Endothelial cell of umbilical vein (primary cell): ENCODE results near the gene CPEB1. TPM values are rescaled to one million over a fixed set of nuclear protein-coding genes. Genes with fewer than 3 reads are reported as not detected.

Experiments used
- BruUV-seq: library from RNA; stranded (reverse); fragments of 400-500 nt; replicated peaks from 2 replicates; lab custom pipeline; 2021; lab: Mats Ljungman, UMichigan
- CTCF ChIA-PET: fragments of 300-600, 350-600 bp; sonication (Branson Sonifier 250); formaldehyde crosslinking; loops from one replicate; lab custom pipeline; 2021; ENCODE audit warnings: antibody characterized with exemption, inconsistent platforms; lab: Charles Lee
- POLR2A ChIA-PET: fragments of 300-600, 350-600 bp; sonication (Branson Sonifier 250); formaldehyde crosslinking; loops from one replicate; lab custom pipeline; 2021; ENCODE audit warnings: antibody characterized with exemption, inconsistent platforms; lab: Charles Lee
- DNase-seq: peaks from one replicate; pipeline ENCODE4 v3.0.0-alpha.2; 2011; ENCODE audit warnings: low read depth, low spot score
- FAIRE-seq: peaks from 2 replicates; lab custom pipeline; 2011; peaks lifted over from hg19 to GRCh38; lab: Jason Lieb, UNC
- H2AFZ ChIP-seq: 2 replicates; pipeline ENCODE4 v1.6.0; 2012; ENCODE audit warnings: low read depth, low read length, control low read depth, inconsistent platforms
- H3K27ac ChIP-seq: 2 replicates; pipeline ENCODE4 v1.5.1; 2011; ENCODE audit warnings: low read depth, mild to moderate bottlenecking, control low read depth, low read length, moderate library complexity; ENCODE audit not compliant: insufficient read depth
- H3K27me3 ChIP-seq, 2 experiments: 2 replicates each; pipeline versions ENCODE4 v1.6.0 to v1.6.1; 2011; ENCODE audit warnings: low read length in 2 of 2, mixed read lengths in 1 of 2; ENCODE audit not compliant: control insufficient read depth in 2 of 2, insufficient read depth in 2 of 2
- H3K36me3 ChIP-seq, 2 experiments: 2 replicates in 1 of 2; 3 replicates in 1 of 2; pipeline ENCODE4 v1.5.1; 2011; ENCODE audit warnings: low read length in 2 of 2, mild to moderate bottlenecking in 1 of 2, moderate library complexity in 1 of 2; ENCODE audit not compliant: control insufficient read depth in 2 of 2, insufficient read depth in 2 of 2; ENCODE audit errors: extremely low read depth in 1 of 2
- H3K4me1 ChIP-seq: 3 replicates; pipeline ENCODE4 v1.5.1; 2011; ENCODE audit warnings: mild to moderate bottlenecking, low read length; ENCODE audit not compliant: control insufficient read depth, insufficient read depth; ENCODE audit errors: extremely low read depth
- H3K4me2 ChIP-seq: 2 replicates; pipeline ENCODE4 v1.6.1; 2011; ENCODE audit warnings: low read length, control low read depth, mixed read lengths; ENCODE audit not compliant: insufficient read depth
- H3K4me3 ChIP-seq, 3 experiments: fragments of 200-600 bp in 1 of 3; sonication (generic), shearing (Covaris generic) in 1 of 3; replicated peaks in 1 of 3; 2 replicates each; pipeline ENCODE4 v1.5.1; 2011 to 2016; ENCODE audit warnings: control low read depth in 3 of 3, low read length in 3 of 3, mild to moderate bottlenecking in 2 of 3, inconsistent platforms in 1 of 3, low read depth in 1 of 3, moderate library complexity in 1 of 3; ENCODE audit not compliant: insufficient read depth in 1 of 3
- H3K79me2 ChIP-seq: 2 replicates; pipeline ENCODE4 v1.6.0; 2012; ENCODE audit warnings: low read length, inconsistent platforms; ENCODE audit not compliant: control insufficient read depth, insufficient read depth
- H3K9ac ChIP-seq: replicated peaks from 2 replicates; pipeline ENCODE3; 2011; ENCODE audit warnings: low read length, control low read depth; ENCODE audit not compliant: insufficient read depth; ENCODE audit errors: extremely low read depth
- H3K9me1 ChIP-seq: replicated peaks from 3 replicates; pipeline ENCODE4 v1.6.0; 2011; ENCODE audit warnings: mild to moderate bottlenecking, low read length; ENCODE audit not compliant: control insufficient read depth, insufficient read depth; ENCODE audit errors: extremely low read depth
- H3K9me3 ChIP-seq: replicated peaks from 2 replicates; pipeline ENCODE4 v1.5.1; 2012; ENCODE audit warnings: low read length, inconsistent platforms; ENCODE audit not compliant: control insufficient read depth, insufficient read depth
- H4K20me1 ChIP-seq: replicated peaks from 2 replicates; pipeline ENCODE3; 2011; ENCODE audit warnings: mild to moderate bottlenecking, low read length; ENCODE audit not compliant: control insufficient read depth, insufficient read depth; ENCODE audit errors: extremely low read depth
- CTCF ChIP-seq, 2 donors: IDR thresholded peaks; 1 replicate in 1 of 2; 2 replicates in 1 of 2; pipeline ENCODE4 v1.5.1; 2011; ENCODE audit warnings: low read length in 2 of 2, mild to moderate bottlenecking in 2 of 2, moderate library complexity in 2 of 2, control low read depth in 1 of 2, inconsistent platforms in 1 of 2, low read depth in 1 of 2; ENCODE audit not compliant: insufficient read depth in 1 of 2; ENCODE audit errors: extremely low read depth in 1 of 2
- EZH2 ChIP-seq: IDR thresholded peaks from 2 replicates; pipeline ENCODE4 v1.6.1; 2012; ENCODE audit warnings: borderline replicate concordance, low read depth, mild to moderate bottlenecking, moderate library complexity, low read length, inconsistent platforms; ENCODE audit not compliant: severe bottlenecking
- FOS ChIP-seq: IDR thresholded peaks from 2 replicates; pipeline ENCODE4 v1.6.1; 2011; ENCODE audit warnings: mild to moderate bottlenecking, low read length, moderate library complexity, borderline replicate concordance; ENCODE audit not compliant: insufficient read depth
- GATA2 ChIP-seq: IDR thresholded peaks from 2 replicates; pipeline ENCODE4 v1.7.0; 2011; ENCODE audit warnings: low read depth, mild to moderate bottlenecking, moderate library complexity, mixed read lengths, low read length; ENCODE audit not compliant: insufficient read length, insufficient read depth
- JUN ChIP-seq: IDR thresholded peaks from 2 replicates; pipeline ENCODE4 v1.6.1; 2011; ENCODE audit warnings: borderline replicate concordance, low read depth; ENCODE audit not compliant: insufficient read length, insufficient read depth
- MAX ChIP-seq: IDR thresholded peaks from 2 replicates; pipeline ENCODE4 v1.6.1; 2011; ENCODE audit not compliant: insufficient read depth, insufficient read length
- MYC ChIP-seq: IDR thresholded peaks from one replicate; pipeline ENCODE4 v1.6.1; 2011; ENCODE audit warnings: mild to moderate bottlenecking, low read depth, low read length
- POLR2A ChIP-seq: IDR thresholded peaks from 2 replicates; pipeline ENCODE4 v1.6.1; 2012; ENCODE audit warnings: low read depth, mild to moderate bottlenecking, control low read depth, low read length
- POLR2AphosphoS5 ChIP-seq: IDR thresholded peaks from 2 replicates; pipeline ENCODE4 v1.6.1; 2012; ENCODE audit warnings: low read depth, mild to moderate bottlenecking, control low read depth, low read length, moderate library complexity; ENCODE audit not compliant: insufficient read depth
- dilution Hi-C: fragments of 300-500 bp; cut with MboI; formaldehyde crosslinking; loops from one replicate; pipeline ENCODE4 v1.15.0; 2019; ENCODE audit warnings: low sequenced_read_pairs; ENCODE audit not compliant: extremely low pct_ligation_motif_present
- intact Hi-C: fragments of 100-400 bp; cut with micrococcal nuclease; formaldehyde crosslinking; loops from one replicate; pipeline ENCODE4 v1.10.0; 2022
- polyA plus RNA-seq, 4 experiments: library from polyadenylated mRNA; depleted of rRNA in 3 of 4; stranded (reverse) in 3 of 4; unstranded in 1 of 4; fragments of >200 nt; gene quantifications; 2 replicates each; pipeline versions ENCODE4 v1.2.1 to v1.2.3, GENCODE V29; 2011 to 2012; ENCODE audit warnings: missing spikeins in 1 of 4
- total RNA-seq: library from RNA; stranded (reverse); gene quantifications from 2 replicates; pipeline ENCODE4 v1.2.3, GENCODE V29; 2021

The CPEB1 gene
- total and polyA plus RNA-seq, 2 donors (not counting 3 experiments of a cell fraction or from before 2014, with no cell fraction given) = not detected

GRCh38 chr15:82540984-82541431, 106.2 kb downstream of the CPEB1 start:
- H3K9me3 ChIP-seq = no peaks in the 10 kb centered on the region
- intact Hi-C loops = loop anchor here (2.0 to 5.0 kb wide), 6 partner anchors 211 to 666 kb away; partner anchors contain the start of genes C15orf40, HDGFL3 and RAMAC
- H3K9me1 ChIP-seq = no peaks in the 10 kb centered on the region
- peak overlapping the region; percentile 85 for H3K4me2 ChIP-seq
- dilution Hi-C loops = no loop called here
- peak overlapping the region; percentile 56 for H3K27ac ChIP-seq
- FAIRE-seq (no peak), DNase-seq (no peak)
- ChIA-PET CTCF (interaction anchor here (1.0 to 2.5 kb wide), 7 partner anchors 10 to 470 kb away, joined by 3 to 28 read pairs (median 5); partner anchors contain the start of gene C15orf40), POLR2A (interaction anchor here (0.8 to 2.2 kb wide), 7 partner anchors 10 to 665 kb away, joined by 3 to 16 read pairs (median 4); partner anchors contain the start of gene MEX3B)
- peaks cover 22 to 26% of the 10 kb centered on the region in 2 experiments for H3K36me3 ChIP-seq
- H2AFZ ChIP-seq = peak overlapping the region; percentile 82
- TSS peak; percentile 82 for BruUV-seq
- H3K4me3 ChIP-seq = peak overlapping the region; percentile 63 to 87 (median 73)
- H4K20me1 ChIP-seq = peaks cover 3% of the 10 kb centered on the region
- peaks cover 42% of the 10 kb centered on the region for H3K79me2 ChIP-seq
- H3K9ac ChIP-seq = peak overlapping the region; percentile 77
- TF ChIP-seq GATA2 (no peak), POLR2AphosphoS5 (no peak), MAX (no peak), CTCF (IDR thresholded peaks at IDR 0.05; ENCODE audit: extremely low read depth in 1 of 2, insufficient read depth in 1 of 2, low read depth in 1 of 2, low read length in 2 of 2) (no peak), EZH2 (no peak), POLR2A (no peak), JUN (no peak), FOS (no peak), MYC (no peak)
- peaks cover 17% of the 10 kb centered on the region for H3K4me1 ChIP-seq
- H3K27me3 ChIP-seq = peaks cover 4 to 14% of the 10 kb centered on the region in 2 experiments
